A549 (cell line): ENCODE data around the gene DHX36. TPM values are rescaled to one million over a fixed set of nuclear protein-coding genes. Genes with fewer than 3 reads are reported as not detected.

Experiments
- ATAC-seq, 2 experiments: fragments of 200-7000 bp in 1 of 2; fragments of >200 bp in 1 of 2; cut with Nextera tagmentation in 1 of 2; cut with Tn5 transposase in 1 of 2; 3 replicates each; pipeline versions ENCODE4 v1.8.0 to v1.9.1; 2018 to 2020; ENCODE audit warnings: mild to moderate bottlenecking in 1 of 2, moderate library complexity in 1 of 2
- CTCF ChIA-PET: fragments of 300-600 bp; sonication (Branson Sonifier 250); formaldehyde crosslinking; extraction: SDS; loops from one replicate; lab custom pipeline; 2021; ENCODE audit warnings: antibody characterized with exemption, inconsistent platforms; lab: Yijun Ruan, JAX
- POLR2A ChIA-PET: fragments of 350-600 bp; formaldehyde crosslinking; extraction: SDS; loops from one replicate; lab custom pipeline; 2021; ENCODE audit warnings: antibody characterized with exemption, inconsistent platforms; lab: Yijun Ruan, JAX
- DNase-seq, 2 experiments: peaks; one replicate each; pipeline versions ENCODE4 v3.0.0 to v3.0.0-alpha.2; 2011 to 2016; ENCODE audit warnings: low read depth in 1 of 2, low spot score in 1 of 2
- FAIRE-seq: peaks from 2 replicates; lab custom pipeline; 2011; peaks lifted over from hg19 to GRCh38; lab: Jason Lieb, UNC
- H3K27ac ChIP-seq, 2 experiments: fragments of >200 bp; sonication (Bioruptor Twin); formaldehyde crosslinking; 3 replicates each; pipeline ENCODE4 v1.5.1; 2016 to 2017
- H3K4me1 ChIP-seq: fragments of >200 bp; sonication (Bioruptor Twin); formaldehyde crosslinking; 3 replicates; pipeline ENCODE4 v1.6.1; 2016
- H3K4me2 ChIP-seq: fragments of >200 bp; sonication (Bioruptor Twin); formaldehyde crosslinking; 3 replicates; pipeline ENCODE4 v1.6.1; 2016
- H3K4me3 ChIP-seq: fragments of >200 bp; sonication (Bioruptor Twin); formaldehyde crosslinking; 3 replicates; pipeline ENCODE4 v1.5.1; 2016
- H3K9me3 ChIP-seq: fragments of >200 bp; sonication (Bioruptor Twin); formaldehyde crosslinking; 3 replicates; pipeline ENCODE4 v1.6.1; 2016
- ATOH8 ChIP-seq: fragments of 250-450 bp; sonication (Bioruptor Pico); IDR thresholded peaks from 2 replicates; pipeline ENCODE4 v1.5.0; 2020; ENCODE audit warnings: low read depth, mild to moderate bottlenecking, moderate library complexity
- BCL3 ChIP-seq: fragments of >200 bp; sonication (Bioruptor Twin); formaldehyde crosslinking; IDR thresholded peaks from 3 replicates; pipeline ENCODE4 v1.6.1; 2016
- CEBPB ChIP-seq, 2 experiments: fragments of >200 bp in 1 of 2; sonication (Bioruptor Twin) in 1 of 2; formaldehyde crosslinking in 1 of 2; IDR thresholded peaks; 2 replicates each; pipeline ENCODE4 v1.6.1; 2012 to 2016
- CTCF ChIP-seq: fragments of >200 bp; sonication (Bioruptor Twin); formaldehyde crosslinking; IDR thresholded peaks from 3 replicates; pipeline ENCODE4 v1.5.1; 2016
- E2F6 ChIP-seq: IDR thresholded peaks from 2 replicates; pipeline ENCODE4 v1.6.1; 2012; ENCODE audit warnings: low read depth, borderline replicate concordance
- ESRRA ChIP-seq: fragments of 150-350 bp; IDR thresholded peaks from 2 replicates; pipeline ENCODE4 v1.6.1; 2014; ENCODE audit warnings: mild to moderate bottlenecking, low read length, borderline replicate concordance
- FOXS1 ChIP-seq: fragments of 250-450 bp; sonication (Bioruptor Pico); IDR thresholded peaks from 2 replicates; pipeline ENCODE4 v1.5.0; 2020; ENCODE audit warnings: mild to moderate bottlenecking, moderate library complexity
- GATA3 ChIP-seq: IDR thresholded peaks from 2 replicates; pipeline ENCODE4 v1.6.1; 2012; ENCODE audit warnings: borderline replicate concordance
- KDM1A ChIP-seq: fragments of 200-600 bp; sonication (generic); IDR thresholded peaks from 2 replicates; pipeline ENCODE4 v1.6.1; 2016; ENCODE audit warnings: low read depth, mild to moderate bottlenecking
- MYC ChIP-seq: IDR thresholded peaks from 2 replicates; pipeline ENCODE4 v1.6.1; 2012; ENCODE audit warnings: mild to moderate bottlenecking, inconsistent platforms, low read length, improper control_type of control experiment, borderline replicate concordance
- PHF8 ChIP-seq: fragments of 200-600 bp; sonication (generic); IDR thresholded peaks from 2 replicates; pipeline ENCODE4 v1.6.1; 2016; ENCODE audit warnings: low read depth, mild to moderate bottlenecking, antibody characterized with exemption, moderate library complexity, borderline replicate concordance
- POLR2A ChIP-seq: IDR thresholded peaks from 2 replicates; pipeline ENCODE4 v1.6.1; 2012; ENCODE audit warnings: mild to moderate bottlenecking, low read length
- POLR2AphosphoS2 ChIP-seq: conservative IDR thresholded peaks from 2 replicates; pipeline ENCODE4 v1.6.1; 2012; ENCODE audit warnings: low read length, improper control_type of control experiment, inconsistent platforms
- RAD21 ChIP-seq, 2 experiments: fragments of >200 bp in 1 of 2; sonication (Bioruptor Twin) in 1 of 2; formaldehyde crosslinking in 1 of 2; IDR thresholded peaks in 1 of 2; conservative IDR thresholded peaks in 1 of 2; 2 replicates in 1 of 2; 3 replicates in 1 of 2; pipeline ENCODE4 v1.6.1; 2012 to 2018; ENCODE audit warnings: inconsistent platforms in 1 of 2
- RARB ChIP-seq: fragments of 250-450 bp; sonication (Bioruptor Pico); IDR thresholded peaks from 2 replicates; pipeline ENCODE4 v1.8.0; 2021; ENCODE audit warnings: mild to moderate bottlenecking, moderate library complexity
- REST ChIP-seq: fragments of 200-600 bp; sonication (generic); IDR thresholded peaks from 2 replicates; pipeline ENCODE4 v1.6.1; 2016; ENCODE audit warnings: antibody characterized with exemption, mild to moderate bottlenecking, moderate library complexity
- SMC3 ChIP-seq: fragments of >200 bp; sonication (Bioruptor Twin); formaldehyde crosslinking; IDR thresholded peaks from 3 replicates; pipeline ENCODE4 v1.6.1; 2018; ENCODE audit warnings: inconsistent platforms
- WGBS: methylation state at CpG from one replicate; pipeline ENCODE4 v1.1.6; 2017; ENCODE audit errors: missing lambda C conversion rate; 5-methylcytosine and 5-hydroxymethylcytosine counted together
- polyA plus RNA-seq, 4 experiments: library from polyadenylated mRNA; depleted of rRNA in 3 of 4; stranded (reverse); fragments of >200 nt; fragmentation: RNase III in 1 of 4; extraction: RNeasy Plus Mini Kit Qiagen cat#74134 plus additional on column Dnase treatment in 1 of 4; gene quantifications; 2 replicates in 3 of 4; 3 replicates in 1 of 4; pipeline ENCODE4 v1.2.3, GENCODE V29; 2011 to 2017

The DHX36 gene
- polyA plus RNA-seq, 2 of the 4 experiments (the other 2 are of a cell fraction), result 59.4 to 90.1 TPM

GRCh38 chr3:154252759-154253638, 71.3 kb downstream of the DHX36 start:
- TF ChIP-seq PHF8 (no peak), ESRRA (no peak), BCL3 (no peak), RAD21 (conservative IDR thresholded peaks at IDR 0.05 in 1 of 2, IDR thresholded peaks at IDR 0.05 in 1 of 2) (peak; percentile 92), POLR2A (no peak), RARB (CRISPR knock-in tag) (no peak), GATA3 (no peak), SMC3 (peak; percentile 91), CTCF (peak; percentile 95), CEBPB (IDR thresholded peaks at IDR 0.05) (0 out of 4 replicates have a peak, but pooled peaks of 1 of the 2 experiments have one; percentile 9)
- ATAC-seq (peak; percentile 98 to 99), FAIRE-seq (peak; percentile 70), DNase-seq (peak; percentile 80 to 89)
- POLR2A ChIA-PET, result no interaction called here
- Histone ChIP-seq H3K4me1 (no peaks in the 10 kb centered on the region), H3K27ac (no peak overlapping the region), H3K9me3 (no peaks in the 10 kb centered on the region), H3K4me3 (no peak overlapping the region), H3K4me2 (peak overlapping the region; percentile 33)
- CTCF ChIA-PET, result interaction anchor here (0.6 to 3.0 kb wide), 43 partner anchors 9 to 1654 kb away, joined by 3 to 19 read pairs (median 4); partner anchors contain the start of gene ARHGEF26
- 10% methylated on average over 11 of the region's 11 CpGs for WGBS

GRCh38 chr3:154251610-154252009, 72.7 kb downstream of the DHX36 start:
- DNase-seq, result no peak
- Histone ChIP-seq H3K9me3 (no peaks in the 10 kb centered on the region), H3K4me1 (no peaks in the 10 kb centered on the region), H3K4me2 (no peak overlapping the region), H3K27ac (no peak overlapping the region), H3K4me3 (no peak overlapping the region)
- WGBS, result 96% methylated on average over 3 of the region's 3 CpGs
- FAIRE-seq, result no peak
- ChIA-PET CTCF (interaction anchor here (1.2 to 2.3 kb wide), 4 partner anchors 8 to 164 kb away, joined by 3 to 7 read pairs (median 5); no protein-coding TSS in a partner anchor), POLR2A (no interaction called here)
- ATAC-seq, result no peak
- TF ChIP-seq MYC (no peak), E2F6 (no peak), REST (no peak), FOXS1 (CRISPR knock-in tag) (no peak), KDM1A (no peak), ATOH8 (CRISPR knock-in tag) (no peak), POLR2AphosphoS2 (no peak)
